ENCODE data around the gene FNDC3B.

The FNDC3B gene

GRCh38 chr3:172020763-172021162, 18.6 kb upstream of the FNDC3B start:
- DNase-seq (ENCODE audit: low spot score) = no peak
- no peak for TF ChIP-seq CTCF (IDR thresholded peaks at IDR 0.05)
- Histone ChIP-seq H3K27ac (no peak overlapping the region), H3K4me3 (no peak overlapping the region)

GRCh38 chr3:172021164-172021563, 18.2 kb upstream of the FNDC3B start:
- Histone ChIP-seq H3K4me3 (no peak overlapping the region), H3K27ac (no peak overlapping the region)
- TF ChIP-seq CTCF (IDR thresholded peaks at IDR 0.05) = no peak
- DNase-seq (ENCODE audit: low spot score) = no peak

DNA sequence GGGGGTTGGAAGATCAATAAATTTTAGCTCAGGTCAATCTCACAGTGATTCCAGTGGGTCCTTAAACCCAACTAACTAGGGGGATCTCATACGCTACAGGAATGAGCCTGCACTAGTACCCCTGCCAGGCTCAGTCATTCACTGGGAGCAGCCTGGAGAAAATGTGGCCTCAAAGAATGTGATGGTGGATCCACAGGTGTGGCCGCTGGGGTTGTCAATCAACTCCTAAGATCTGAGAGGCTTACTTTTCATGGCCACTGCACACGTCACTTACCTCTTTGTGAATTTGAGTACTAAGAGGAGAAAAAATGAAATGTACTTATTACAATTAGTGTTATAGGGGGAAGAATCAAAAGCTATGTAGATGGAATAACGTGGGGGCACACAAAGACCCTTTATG, 17.5 kb upstream of the FNDC3B start:
- no peak for TF ChIP-seq CTCF (IDR thresholded peaks at IDR 0.05)
- Histone ChIP-seq H3K27ac (no peak overlapping the region), H3K4me3 (no peak overlapping the region)
- no peak for DNase-seq (ENCODE audit: low spot score)

- no peak for DNase-seq (ENCODE audit: low spot score)
- Histone ChIP-seq H3K4me3 (no peak overlapping the region), H3K27ac (no peak overlapping the region)
- no peak for TF ChIP-seq CTCF (IDR thresholded peaks at IDR 0.05)
Measured at GRCh38 chr3:172023915-172024314, 15.5 kb upstream of the FNDC3B start.

DNA sequence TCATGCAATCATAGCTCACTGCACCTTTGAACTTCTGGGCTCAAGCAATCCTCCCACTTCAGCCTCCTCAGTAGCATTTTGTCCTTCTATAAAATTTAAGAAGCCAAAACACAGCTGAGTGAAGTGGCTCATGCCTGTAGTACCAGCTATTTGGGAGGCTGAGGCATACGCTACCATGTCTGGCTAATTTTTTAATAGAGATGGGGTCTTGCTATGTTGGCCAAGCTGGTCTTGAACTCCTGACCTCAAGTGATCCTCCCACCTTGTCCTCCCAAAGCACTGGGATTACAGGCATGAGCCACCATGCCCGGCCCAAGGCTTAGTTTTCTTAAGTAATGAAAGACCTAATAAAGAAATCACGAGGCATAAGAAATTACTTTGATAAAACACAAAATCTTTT, 14.7 kb upstream of the FNDC3B start:
- no peak for DNase-seq (ENCODE audit: low spot score)
- TF ChIP-seq CTCF (IDR thresholded peaks at IDR 0.05) = no peak
- no peak overlapping the region for H3K4me3 ChIP-seq
- H3K27ac ChIP-seq = no peak overlapping the region

GRCh38 chr3:172029425-172030098, 9.8 kb upstream of the FNDC3B start:
- TF ChIP-seq CTCF (IDR thresholded peaks at IDR 0.05) = no peak
- no peak overlapping the region for H3K4me3 ChIP-seq
- H3K27ac ChIP-seq = no peak overlapping the region

DNA sequence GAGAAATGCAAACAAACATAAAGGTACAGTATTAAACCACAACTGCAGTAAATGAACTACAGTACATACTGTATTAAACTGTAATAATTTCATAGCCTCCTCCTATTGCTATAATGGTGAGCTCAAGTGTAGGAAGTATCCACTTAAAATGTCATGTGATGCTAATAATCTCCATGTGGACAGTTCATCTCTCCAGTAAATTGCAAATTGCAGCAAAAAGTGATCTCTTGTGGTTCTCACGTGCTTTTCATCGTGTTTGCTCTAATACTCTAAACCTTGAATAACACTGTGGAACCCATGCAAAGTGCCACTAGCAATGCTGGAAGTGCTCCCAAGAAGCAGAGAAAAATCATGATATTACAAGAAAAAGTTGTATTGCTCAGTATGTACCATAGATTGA, 9.2 kb upstream of the FNDC3B start:
- DNase-seq (ENCODE audit: low spot score) = no peak
- no peak for TF ChIP-seq CTCF (IDR thresholded peaks at IDR 0.05)
- no peak overlapping the region for H3K4me3 ChIP-seq
- H3K27ac ChIP-seq = no peak overlapping the region

More at GRCh38 chr3:172029425-172030098, 9.8 kb upstream of the FNDC3B start:
- no peak for DNase-seq (ENCODE audit: low spot score)

All from coronary artery (tissue), 2 donors.